ENCODE measurements around the gene ITGB6.

- no peak for TF ChIP-seq CTCF (IDR thresholded peaks at IDR 0.05 in 2 of 3, conservative IDR thresholded peaks at IDR 0.05 in 1 of 3; ENCODE audit: control insufficient read depth in 2 of 3, extremely low read depth in 1 of 3, insufficient read depth in 1 of 3, low read depth in 3 of 3, low read length in 3 of 3)
- TF ChIP-seq TAF1 (IDR thresholded peaks at IDR 0.05; ENCODE audit: borderline replicate concordance, low read depth, low read length), result no peak
- TF ChIP-seq ZNF687 (IDR thresholded peaks at IDR 0.05), result no peak
- TF ChIP-seq HDAC6 (IDR thresholded peaks at IDR 0.05; ENCODE audit: unreplicated experiment), result no peak
- no peak for TF ChIP-seq SMC3 (IDR thresholded peaks at IDR 0.05; ENCODE audit: borderline replicate concordance, low read length)
- no peak for TF ChIP-seq POLR2AphosphoS5 (IDR thresholded peaks at IDR 0.05; ENCODE audit: low read length)
These were observed 123.2 kb downstream of the ITGB6 start for GRCh38 chr2:160076914-160077313.

Measured in GM12878 (cell line).